K562 (cell line): Measurements from ENCODE around the gene ZSCAN21. TPM values are rescaled to one million over a fixed set of nuclear protein-coding genes. Genes with fewer than 3 reads are reported as not detected.

Experiments
- ATAC-seq: fragments of 200-7000 bp; cut with Tn5 transposase; 3 replicates; pipeline ENCODE4 v1.9.1; 2020; ENCODE audit warnings: moderate library complexity
- BruUV-seq: library from RNA; stranded (reverse); fragments of 400-500 nt; replicated peaks from 2 replicates; lab custom pipeline; 2021; lab: Mats Ljungman, UMichigan
- CTCF ChIA-PET: fragments of 300-600 bp; formaldehyde crosslinking; extraction: SDS; loops from one replicate; lab custom pipeline; 2021; ENCODE audit warnings: low intra/inter-chr PET ratio; lab: Yijun Ruan, JAX
- POLR2A ChIA-PET: fragments of 300-600, 350-650 bp; sonication (Branson Sonifier 250); formaldehyde crosslinking; extraction: SDS; loops from one replicate; lab custom pipeline; 2021; ENCODE audit warnings: antibody characterized with exemption, inconsistent platforms; lab: Yijun Ruan, JAX
- DNase-seq, 4 experiments: peaks; one replicate each; pipeline versions ENCODE4 v3.0.0 to v3.0.0-alpha.2; 2011 to 2018; ENCODE audit warnings: low spot score in 3 of 4, mixed read lengths in 3 of 4; ENCODE audit errors: extremely low read depth in 1 of 4
- FAIRE-seq: peaks from 2 replicates; lab custom pipeline; 2011; peaks lifted over from hg19 to GRCh38; lab: Jason Lieb, UNC
- H2AFZ ChIP-seq: 2 replicates; pipeline ENCODE4 v1.6.0; 2011; ENCODE audit warnings: low read depth, low read length, control low read depth, inconsistent platforms
- H3K27ac ChIP-seq: fragments of 200-600 bp; 3 replicates; pipeline ENCODE4 v1.8.0; 2011; ENCODE audit warnings: low read depth, mild to moderate bottlenecking, control low read depth, inconsistent platforms, low read length, moderate library complexity, mixed read lengths; ENCODE audit errors: extremely low read depth
- H3K27me3 ChIP-seq, 2 experiments: fragments of 300-600 bp in 1 of 2; 2 replicates in 1 of 2; 3 replicates in 1 of 2; pipeline versions ENCODE4 v1.6.0 to v1.8.0; 2011; ENCODE audit warnings: inconsistent platforms in 2 of 2, low read length in 2 of 2, mild to moderate bottlenecking in 1 of 2, mixed read lengths in 1 of 2, moderate library complexity in 1 of 2; ENCODE audit not compliant: control insufficient read depth in 2 of 2, insufficient read depth in 2 of 2
- H3K36me3 ChIP-seq: fragments of 300-600 bp; 3 replicates; pipeline ENCODE4 v1.8.0; 2011; ENCODE audit warnings: mild to moderate bottlenecking, low read length, inconsistent platforms; ENCODE audit not compliant: control insufficient read depth, insufficient read depth
- H3K4me1 ChIP-seq, 2 experiments: fragments of 200-600 bp in 1 of 2; replicated peaks in 1 of 2; 2 replicates in 1 of 2; 3 replicates in 1 of 2; pipeline versions ENCODE4 v1.5.1 to v1.8.0; 2011; ENCODE audit warnings: inconsistent platforms in 2 of 2, low read length in 2 of 2, mild to moderate bottlenecking in 1 of 2, mixed read lengths in 1 of 2, moderate library complexity in 1 of 2; ENCODE audit not compliant: control insufficient read depth in 2 of 2, insufficient read depth in 2 of 2
- H3K4me2 ChIP-seq: 2 replicates; pipeline ENCODE4 v1.6.1; 2011; ENCODE audit warnings: low read length, control low read depth, inconsistent platforms, mixed read lengths; ENCODE audit not compliant: insufficient read depth
- H3K4me3 ChIP-seq: fragments of 200-600 bp; sonication (generic), shearing (Covaris generic); 2 replicates; pipeline ENCODE4 v1.5.1; 2016; ENCODE audit warnings: control low read depth, inconsistent platforms
- H3K79me2 ChIP-seq: fragments of 200-600 bp; 3 replicates; pipeline ENCODE4 v1.8.0; 2011; ENCODE audit warnings: low read length, inconsistent platforms; ENCODE audit not compliant: control insufficient read depth, insufficient read depth
- H3K9ac ChIP-seq, 2 experiments: 2 replicates each; pipeline versions ENCODE4 v1.6.0 to v1.6.1; 2011; ENCODE audit warnings: low read depth in 2 of 2, low read length in 2 of 2, control low read depth in 1 of 2, inconsistent platforms in 1 of 2, mild to moderate bottlenecking in 1 of 2, mixed read lengths in 1 of 2; ENCODE audit not compliant: insufficient read depth in 1 of 2
- H3K9me1 ChIP-seq: one replicate; pipeline ENCODE4 v1.6.0; 2011; ENCODE audit warnings: inconsistent platforms, mild to moderate bottlenecking, low read length, moderate library complexity; ENCODE audit not compliant: control insufficient read depth, insufficient read depth
- H3K9me3 ChIP-seq: replicated peaks from 2 replicates; pipeline ENCODE4 v1.5.1; 2011; ENCODE audit warnings: low read depth, low read length, inconsistent platforms; ENCODE audit not compliant: control insufficient read depth, insufficient read depth
- H4K20me1 ChIP-seq: replicated peaks from 2 replicates; pipeline ENCODE4 v1.6.1; 2011; ENCODE audit warnings: low read length, inconsistent platforms, mixed read lengths; ENCODE audit not compliant: control insufficient read depth, insufficient read depth
- ARNT ChIP-seq, 2 experiments: fragments of 450-650 bp; IDR thresholded peaks; 2 replicates each; pipeline ENCODE4 v1.6.1; 2016; ENCODE audit warnings: mild to moderate bottlenecking in 1 of 2
- CBX3 ChIP-seq, 2 experiments: IDR thresholded peaks; 1 replicate in 1 of 2; 2 replicates in 1 of 2; pipeline ENCODE4 v1.6.1; 2012; ENCODE audit warnings: inconsistent platforms in 2 of 2, low read length in 2 of 2, borderline replicate concordance in 1 of 2, control low read depth in 1 of 2
- EHMT2 ChIP-seq: fragments of 450-650 bp; IDR thresholded peaks from 2 replicates; pipeline ENCODE4 v1.6.1; 2018; ENCODE audit warnings: antibody characterized with exemption
- EP400 ChIP-seq: fragments of 450-650 bp; IDR thresholded peaks from 2 replicates; pipeline ENCODE4 v1.6.1; 2017; ENCODE audit warnings: antibody characterized with exemption, mild to moderate bottlenecking, moderate library complexity
- ERF ChIP-seq: fragments of 450-650 bp; formaldehyde crosslinking; IDR thresholded peaks from 2 replicates; pipeline ENCODE4 v1.4.0; 2020; ENCODE audit warnings: mild to moderate bottlenecking, mixed read lengths
- FOXA3 ChIP-seq, 2 experiments: fragments of 450-650 bp in 1 of 2; sonication (generic) in 1 of 2; formaldehyde crosslinking; IDR thresholded peaks in 1 of 2; conservative IDR thresholded peaks in 1 of 2; 2 replicates each; pipeline versions ENCODE4 v1.4.0 to v1.8.0; 2020 to 2022; ENCODE audit warnings: mild to moderate bottlenecking in 2 of 2, missing genetic modification reagents in 1 of 2
- HMGN3 ChIP-seq: IDR thresholded peaks from 2 replicates; pipeline ENCODE4 v1.6.1; 2011; ENCODE audit warnings: borderline replicate concordance, low read depth, mild to moderate bottlenecking, mixed read lengths, low read length; ENCODE audit not compliant: insufficient read length; ENCODE audit errors: extremely low read depth
- HNRNPH1 ChIP-seq: fragments of 200-400 bp; formaldehyde crosslinking; optimal IDR thresholded peaks from 2 replicates; pipeline ENCODE3; 2017; ENCODE audit warnings: low read depth, mild to moderate bottlenecking, low read length, moderate library complexity
- HSF4 ChIP-seq: fragments of 250-450 bp; sonication (Bioruptor Pico); IDR thresholded peaks from 2 replicates; pipeline ENCODE4 v2.1.2; 2022; ENCODE audit warnings: mild to moderate bottlenecking, moderate library complexity, borderline replicate concordance
- IRF9 ChIP-seq: fragments of 450-650 bp; IDR thresholded peaks from 2 replicates; pipeline ENCODE4 v1.6.1; 2016; ENCODE audit warnings: missing biosample characterization, missing genetic modification characterization
- MYBL2 ChIP-seq, 2 experiments: fragments of 450-650 bp in 1 of 2; sonication (generic) in 1 of 2; formaldehyde crosslinking in 1 of 2; IDR thresholded peaks; 2 replicates each; pipeline versions ENCODE4 v1.6.1 to v1.8.1; 2017 to 2022; ENCODE audit warnings: borderline replicate concordance in 1 of 2, inconsistent platforms in 1 of 2, low read depth in 1 of 2, mild to moderate bottlenecking in 1 of 2, missing genetic modification reagents in 1 of 2, moderate library complexity in 1 of 2
- MYNN ChIP-seq, 2 experiments: sonication (generic); formaldehyde crosslinking in 1 of 2; IDR thresholded peaks; 2 replicates each; pipeline versions ENCODE4 v1.5.0 to v1.6.1; 2016 to 2020; ENCODE audit warnings: antibody characterized with exemption in 1 of 2, missing genetic modification reagents in 1 of 2
- RFX5 ChIP-seq: IDR thresholded peaks from 2 replicates; pipeline ENCODE4 v1.6.1; 2011; ENCODE audit warnings: low read depth, mild to moderate bottlenecking, improper control_type of control experiment, low read length
- SMAD3 ChIP-seq: fragments of 450-650 bp; formaldehyde crosslinking; conservative IDR thresholded peaks from 2 replicates; pipeline ENCODE4 v1.4.0; 2020; ENCODE audit warnings: mild to moderate bottlenecking
- SMARCA4 ChIP-seq: fragments of 450-650 bp; IDR thresholded peaks from 2 replicates; pipeline ENCODE4 v1.6.1; 2016
- SOX6 ChIP-seq: fragments of 450-650 bp; IDR thresholded peaks from 2 replicates; pipeline ENCODE4 v1.6.1; 2014; ENCODE audit warnings: mild to moderate bottlenecking
- SRSF3 ChIP-seq: fragments of 200-400 bp; formaldehyde crosslinking; IDR thresholded peaks from 2 replicates; pipeline ENCODE4 v1.6.1; 2016; ENCODE audit warnings: mild to moderate bottlenecking, low read length, moderate library complexity; ENCODE audit not compliant: insufficient read depth
- ZNF75A ChIP-seq: fragments of 450-650 bp; formaldehyde crosslinking; IDR thresholded peaks from 2 replicates; pipeline ENCODE4 v1.4.0; 2020; ENCODE audit warnings: mild to moderate bottlenecking
- WGBS: fragments of 100-300 bp; shearing (Covaris generic); methylation state at CpG from one replicate; pipeline ENCODE4 v1.1.6; 2016; ENCODE audit warnings: low coverage, mixed read lengths; ENCODE audit not compliant: insufficient coverage; ENCODE audit errors: missing lambda C conversion rate; 5-methylcytosine and 5-hydroxymethylcytosine counted together
- in situ Hi-C: fragments of 300-500 bp; cut with MboI; formaldehyde crosslinking; loops from 4 replicates; pipeline ENCODE4 v1.15.0; 2018; ENCODE audit warnings: inconsistent platforms, mixed read lengths
- intact Hi-C: fragments of 100-400 bp; cut with micrococcal nuclease; formaldehyde crosslinking; loops from 2 replicates; pipeline ENCODE4 v1.14.2; 2022
- polyA plus RNA-seq, 8 experiments: library from polyadenylated mRNA; depleted of rRNA in 4 of 8; stranded (reverse) in 5 of 8; unstranded in 3 of 8; fragments of >200 nt; fragmentation: Nextera tagmentation in 2 of 8; fragmentation: Illumina TruSeq in 1 of 8; extraction: Ambion mirVana in 2 of 8; extraction: Trizol in 1 of 8; gene quantifications; 2 replicates each; pipeline versions ENCODE4 v1.2.1 to v1.2.3, GENCODE V29; 2011 to 2014; ENCODE audit warnings: inconsistent platforms in 1 of 8, missing spikeins in 1 of 8
- total RNA-seq, 7 experiments: library from RNA; depleted of rRNA in 6 of 7; stranded (reverse); fragments of >200 nt in 6 of 7; fragmentation: Illumina TruSeq in 2 of 7; extraction: Trizol in 2 of 7; gene quantifications; 2 replicates each; pipeline versions ENCODE4 v1.2.1 to v1.2.3, GENCODE V29; 2011 to 2021; ENCODE audit warnings: low replicate concordance in 1 of 7
- TF ChIP-seq, protein P1 (sequence below), 2 experiments: fragments of 450-650 bp in 1 of 2; sonication (generic) in 1 of 2; formaldehyde crosslinking in 1 of 2; IDR thresholded peaks in 1 of 2; conservative IDR thresholded peaks in 1 of 2; 2 replicates each; pipeline versions ENCODE4 v1.6.1 to v1.8.1; 2016 to 2023; ENCODE audit warnings: mild to moderate bottlenecking in 2 of 2, moderate library complexity in 2 of 2, inconsistent platforms in 1 of 2, missing genetic modification reagents in 1 of 2

Gene ZSCAN21
- total and polyA plus RNA-seq, 9 of the 15 experiments (the other 6 are each of a cell fraction or from before 2014, with no cell fraction given), result 5.9 to 15.5 (median 13.2) TPM

- H3K36me3 ChIP-seq, result peaks cover 71% of the 10 kb centered on the region
- no peaks in the 10 kb centered on the region for H3K79me2 ChIP-seq
- no peak overlapping the region for H3K4me3 ChIP-seq
- ATAC-seq, result peak; percentile 48
- FAIRE-seq, result no peak
- ChIA-PET POLR2A (interaction anchor here (0.9 to 5.3 kb wide), 10 partner anchors 7 to 60 kb away, joined by 3 to 32 read pairs (median 4); partner anchors contain the start of genes AP4M1, ZNF3 and ZSCAN21), CTCF (interaction anchor here (0.7 kb wide), 1 partner anchor 11 kb away, joined by 5 read pairs; no protein-coding TSS in a partner anchor)
- 97% methylated on average over 11 of the region's 11 CpGs for WGBS
- BruUV-seq, result no TSS peak
- peak in 1 of 4 experiments; percentile 18 for DNase-seq
- no peak overlapping the region for H3K9ac ChIP-seq
- no peak overlapping the region for H2AFZ ChIP-seq
- H3K4me1 ChIP-seq, result no peaks in the 10 kb centered on the region; a peak in 1 of 5 replicates
- no peaks in the 10 kb centered on the region for H4K20me1 ChIP-seq
- no peak overlapping the region for H3K27ac ChIP-seq
- intact Hi-C loops (no loop called here), in situ Hi-C loops (no loop called here)
- no peaks in the 10 kb centered on the region for H3K27me3 ChIP-seq
- H3K9me3 ChIP-seq, result peaks cover 51% of the 10 kb centered on the region
- no peak overlapping the region for H3K4me2 ChIP-seq
- H3K9me1 ChIP-seq, result no peaks in the 10 kb centered on the region
- TF ChIP-seq EHMT2, result no peak
- no peak for TF ChIP-seq HSF4 (CRISPR knock-in tag)
- no peak for TF ChIP-seq FOXA3 (CRISPR knock-in tag; conservative IDR thresholded peaks at IDR 0.05 in 1 of 2, IDR thresholded peaks at IDR 0.05 in 1 of 2)
- no peak for TF ChIP-seq SRSF3
- no peak for TF ChIP-seq SMAD3 (CRISPR knock-in tag)
- no peak for TF ChIP-seq SMARCA4
- no peak for TF ChIP-seq HNRNPH1
- TF ChIP-seq, protein P1, sequence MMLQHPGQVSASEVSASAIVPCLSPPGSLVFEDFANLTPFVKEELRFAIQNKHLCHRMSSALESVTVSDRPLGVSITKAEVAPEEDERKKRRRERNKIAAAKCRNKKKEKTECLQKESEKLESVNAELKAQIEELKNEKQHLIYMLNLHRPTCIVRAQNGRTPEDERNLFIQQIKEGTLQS (IDR thresholded peaks at IDR 0.05), result no peak
- TF ChIP-seq, protein P1 (CRISPR knock-in tag; conservative IDR thresholded peaks at IDR 0.05), result no peak
- no peak for TF ChIP-seq HMGN3
- peak in 1 of 2 experiments; percentile 63; a peak in 2 of 4 replicates for TF ChIP-seq ARNT (IDR thresholded peaks at IDR 0.05)
- TF ChIP-seq IRF9 (tag), result no peak
- TF ChIP-seq EP400, result 0 out of 2 replicates have a peak, but pooled peaks have one; percentile 22
- peak; percentile 79 for TF ChIP-seq SOX6
- TF ChIP-seq MYBL2 (IDR thresholded peaks at IDR 0.05; ENCODE audit: low read depth), result no peak
- TF ChIP-seq MYBL2 (CRISPR knock-in tag; IDR thresholded peaks at IDR 0.05; ENCODE audit: borderline replicate concordance), result no peak
- TF ChIP-seq ZNF75A, result peak; percentile 99
- peak in 1 of 2 experiments; percentile 98; a peak in 2 of 3 replicates for TF ChIP-seq CBX3 (IDR thresholded peaks at IDR 0.05; ENCODE audit: borderline replicate concordance in 1 of 2, low read length in 2 of 2)
- TF ChIP-seq ERF (CRISPR knock-in tag), result no peak
- no peak for TF ChIP-seq RFX5
- TF ChIP-seq MYNN (IDR thresholded peaks at IDR 0.05), result no peak
- no peak for TF ChIP-seq MYNN (CRISPR knock-in tag; IDR thresholded peaks at IDR 0.05)
Measured at GRCh38 chr7:100071018-100071723, 21.6 kb downstream of the ZSCAN21 start.
